Keratinocyte (primary cell): ENCODE measurements around the gene NOX4.

ENCODE experiments used
- EZH2 ChIP-seq: IDR thresholded peaks from one replicate; pipeline ENCODE4 v1.6.1; 2012; ENCODE audit warnings: inconsistent platforms, mild to moderate bottlenecking, low read length, moderate library complexity
- TF ChIP-seq, protein P1 (sequence below), 3 experiments: IDR thresholded peaks in 1 of 3; conservative IDR thresholded peaks in 1 of 3; optimal IDR thresholded peaks in 1 of 3; 2 replicates in 2 of 3; 3 replicates in 1 of 3; pipeline versions ENCODE3 to v1.5.1; 2011; ENCODE audit warnings: low read length in 3 of 3, mild to moderate bottlenecking in 3 of 3, moderate library complexity in 2 of 3, control low read depth in 1 of 3, inconsistent platforms in 1 of 3; ENCODE audit not compliant: insufficient read depth in 2 of 3; ENCODE audit errors: extremely low read depth in 1 of 3

DNA sequence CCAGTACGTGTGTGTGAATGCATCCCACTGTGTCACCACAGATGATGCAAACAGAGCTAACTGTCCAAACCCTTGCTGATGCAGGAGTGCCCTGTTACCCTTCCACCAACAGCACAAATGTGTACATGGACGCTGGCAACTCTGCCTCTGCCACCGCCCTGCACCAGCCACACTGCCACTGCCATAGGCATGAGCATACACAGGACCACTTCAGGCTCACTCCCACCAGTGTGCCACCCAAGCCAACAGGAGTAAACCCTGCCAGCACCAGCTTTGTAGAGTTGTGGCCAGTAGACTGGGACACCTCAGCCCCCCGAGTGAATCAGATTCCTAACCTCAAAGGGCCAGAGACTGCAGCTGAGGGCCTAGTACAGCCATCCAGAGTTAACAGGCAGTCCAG lies 34.0 kb downstream of the NOX4 start:
- no peak for TF ChIP-seq EZH2
- TF ChIP-seq, protein P1, sequence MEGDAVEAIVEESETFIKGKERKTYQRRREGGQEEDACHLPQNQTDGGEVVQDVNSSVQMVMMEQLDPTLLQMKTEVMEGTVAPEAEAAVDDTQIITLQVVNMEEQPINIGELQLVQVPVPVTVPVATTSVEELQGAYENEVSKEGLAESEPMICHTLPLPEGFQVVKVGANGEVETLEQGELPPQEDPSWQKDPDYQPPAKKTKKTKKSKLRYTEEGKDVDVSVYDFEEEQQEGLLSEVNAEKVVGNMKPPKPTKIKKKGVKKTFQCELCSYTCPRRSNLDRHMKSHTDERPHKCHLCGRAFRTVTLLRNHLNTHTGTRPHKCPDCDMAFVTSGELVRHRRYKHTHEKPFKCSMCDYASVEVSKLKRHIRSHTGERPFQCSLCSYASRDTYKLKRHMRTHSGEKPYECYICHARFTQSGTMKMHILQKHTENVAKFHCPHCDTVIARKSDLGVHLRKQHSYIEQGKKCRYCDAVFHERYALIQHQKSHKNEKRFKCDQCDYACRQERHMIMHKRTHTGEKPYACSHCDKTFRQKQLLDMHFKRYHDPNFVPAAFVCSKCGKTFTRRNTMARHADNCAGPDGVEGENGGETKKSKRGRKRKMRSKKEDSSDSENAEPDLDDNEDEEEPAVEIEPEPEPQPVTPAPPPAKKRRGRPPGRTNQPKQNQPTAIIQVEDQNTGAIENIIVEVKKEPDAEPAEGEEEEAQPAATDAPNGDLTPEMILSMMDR (optimal IDR thresholded peaks at IDR 0.05 in 1 of 3, IDR thresholded peaks at IDR 0.05 in 1 of 3, conservative IDR thresholded peaks at IDR 0.05 in 1 of 3; ENCODE audit: extremely low read depth in 1 of 3, insufficient read depth in 2 of 3, low read length in 3 of 3) = no peak
